ENCODE data around the gene SLC9A2. TPM values are rescaled to one million over a fixed set of nuclear protein-coding genes. Genes with fewer than 3 reads are reported as not detected.

The SLC9A2 gene
- total RNA-seq, 1 donor from 2014 or later = 2.4 TPM

- no peak for DNase-seq
Observed at GRCh38 chr2:102620332-102620731, 979 bp downstream of the SLC9A2 start.

GRCh38 chr2:102621630-102622029 lies 2.3 kb downstream of the SLC9A2 start:
- no peak for DNase-seq

GRCh38 chr2:102622646-102623045 lies 3.3 kb downstream of the SLC9A2 start:
- DNase-seq = no peak

DNA sequence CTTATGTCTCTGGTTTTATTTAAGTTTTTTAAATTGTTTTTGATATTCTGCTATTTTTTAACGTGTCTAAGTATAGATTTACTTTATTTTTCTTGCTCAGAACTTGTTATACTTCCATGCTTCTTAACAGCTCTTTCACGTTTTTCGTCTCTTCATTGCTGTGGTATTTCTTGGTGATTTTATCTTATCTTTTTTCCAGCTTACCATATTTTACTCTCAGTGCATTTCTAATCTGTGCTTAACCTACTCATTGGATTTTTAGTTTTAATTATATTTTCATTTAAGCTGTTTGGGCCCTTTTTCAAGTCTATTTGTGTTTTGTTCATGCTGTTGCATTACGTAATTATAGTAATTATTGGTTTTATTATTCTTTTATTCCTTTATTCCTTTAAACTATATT lies 11.1 kb downstream of the SLC9A2 start:
- DNase-seq = no peak

DNA sequence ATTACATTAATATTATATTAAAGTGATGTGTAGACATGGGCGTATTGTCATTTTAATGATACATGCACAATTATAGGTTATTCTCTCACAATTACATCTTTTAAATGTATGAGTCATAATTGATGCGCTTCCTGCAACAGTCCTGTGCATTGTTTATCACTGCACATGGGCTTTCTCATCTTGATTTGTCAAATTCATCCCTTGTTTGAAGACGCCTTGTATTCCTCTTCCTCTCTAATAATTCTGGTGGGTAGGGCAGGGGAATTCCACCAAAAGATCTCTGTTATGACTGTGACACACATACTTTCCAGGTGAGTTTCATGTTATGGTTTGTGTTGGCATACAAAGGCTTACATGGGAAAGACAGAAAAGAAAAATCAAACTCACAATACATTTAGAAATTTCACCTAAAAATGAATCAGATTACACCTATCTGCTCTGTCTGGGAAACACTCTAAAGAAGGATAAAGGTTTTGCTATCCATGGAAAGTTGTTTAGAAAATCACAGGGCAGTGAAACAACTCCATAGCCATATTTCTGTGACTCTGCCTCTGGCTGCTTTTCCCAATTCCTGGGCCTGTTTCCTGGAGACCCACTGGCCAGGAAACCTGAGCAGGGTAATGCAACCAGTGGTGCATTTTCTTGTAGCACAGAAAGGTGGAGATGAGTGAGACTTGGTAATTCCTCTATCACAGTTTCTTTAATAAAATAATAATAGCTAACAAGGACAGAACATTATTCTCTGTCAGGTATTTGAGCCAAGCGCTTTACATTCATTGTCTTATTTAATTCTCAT lies 13.2 kb downstream of the SLC9A2 start:
- no peak for DNase-seq

DNA sequence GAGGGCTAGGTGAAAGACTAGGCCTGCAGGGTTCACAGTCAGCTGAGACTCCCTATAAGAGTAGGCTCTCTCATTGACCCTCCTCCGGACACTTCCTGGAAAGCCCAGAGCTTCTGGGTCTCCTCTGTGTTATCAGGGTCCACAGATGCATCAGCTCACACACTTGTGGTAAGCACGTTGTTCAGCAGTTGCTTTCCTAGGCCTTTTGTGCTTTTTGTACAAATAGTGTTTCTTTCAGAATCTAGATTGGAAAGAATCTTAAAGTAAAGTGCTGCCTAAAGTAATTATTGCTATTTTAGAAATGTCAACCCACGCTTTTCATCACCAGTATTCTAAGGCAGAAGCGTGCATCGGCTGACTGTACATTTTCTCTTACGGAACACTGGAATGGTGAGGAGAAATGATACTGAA lies 15.5 kb downstream of the SLC9A2 start:
- no peak for DNase-seq

- DNase-seq = no peak
Observed at GRCh38 chr2:102635317-102635716, 16.0 kb downstream of the SLC9A2 start.

DNA sequence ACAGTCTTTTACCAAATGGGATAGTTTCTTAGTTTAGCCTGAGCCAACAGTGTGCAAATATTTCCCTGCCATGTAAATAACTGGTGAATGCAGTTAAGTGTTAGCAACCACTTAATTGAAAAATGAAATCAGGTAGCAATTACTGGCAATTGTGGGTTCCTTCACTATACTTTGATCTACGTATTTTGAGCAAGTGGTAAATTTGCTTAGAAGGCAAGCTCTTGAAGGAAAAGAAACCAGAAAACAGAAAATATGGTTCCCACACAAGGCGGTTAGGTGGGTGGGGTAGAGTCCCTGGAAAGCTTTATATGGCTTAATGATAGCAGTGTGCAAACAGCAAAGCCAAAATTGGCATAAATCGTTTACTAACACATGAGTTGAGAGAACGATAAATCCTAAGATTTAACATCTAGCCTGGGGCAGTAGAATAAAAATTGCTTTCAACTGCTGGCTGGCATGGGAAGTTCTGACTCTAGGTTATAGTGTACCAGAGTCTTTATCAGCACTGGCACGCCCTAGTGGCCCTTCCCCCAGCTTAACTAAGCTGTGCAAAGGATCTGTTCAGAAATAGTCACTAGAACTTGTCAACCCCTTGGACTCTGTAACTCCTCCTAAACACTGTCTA lies 17.0 kb downstream of the SLC9A2 start:
- DNase-seq = no peak

DNA sequence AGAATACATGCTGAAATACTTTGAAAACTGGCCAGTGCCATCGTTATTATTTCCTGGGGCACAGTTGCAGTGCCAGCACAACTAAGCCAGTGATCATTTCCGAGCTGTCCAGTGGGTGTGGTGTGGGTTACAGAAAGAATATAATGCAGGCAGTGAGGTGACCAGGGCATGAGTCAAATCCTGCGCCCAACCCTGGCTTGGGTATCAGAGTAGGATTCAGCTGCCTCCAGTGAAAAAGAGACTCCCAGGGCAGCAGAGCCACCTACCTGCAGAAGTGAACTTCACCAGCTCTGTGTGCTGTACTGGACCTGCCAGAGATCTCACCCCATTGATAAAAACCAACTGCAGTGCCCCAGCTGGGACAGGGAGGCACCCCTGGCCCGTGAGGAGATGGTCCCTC lies 18.0 kb downstream of the SLC9A2 start:
- no peak for DNase-seq

DNA sequence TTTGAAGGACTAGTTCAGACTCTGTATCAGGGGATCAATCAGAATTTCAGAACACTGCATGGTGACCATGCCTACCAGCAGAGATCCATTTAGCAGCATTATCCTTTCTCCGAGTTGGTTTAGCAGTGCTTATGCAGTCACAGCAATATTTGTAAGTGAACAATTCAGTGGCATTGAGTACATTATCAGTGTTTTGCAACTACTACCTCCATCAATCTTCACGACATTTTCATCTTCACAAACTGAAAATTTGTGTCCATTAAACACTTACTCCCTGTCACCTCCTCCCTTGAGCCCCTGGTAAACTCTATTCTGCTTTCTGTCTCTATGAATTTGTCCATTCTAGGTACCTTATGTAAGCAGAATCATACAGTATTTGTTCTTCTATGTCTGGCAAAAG lies 20.1 kb downstream of the SLC9A2 start:
- DNase-seq = no peak

DNA sequence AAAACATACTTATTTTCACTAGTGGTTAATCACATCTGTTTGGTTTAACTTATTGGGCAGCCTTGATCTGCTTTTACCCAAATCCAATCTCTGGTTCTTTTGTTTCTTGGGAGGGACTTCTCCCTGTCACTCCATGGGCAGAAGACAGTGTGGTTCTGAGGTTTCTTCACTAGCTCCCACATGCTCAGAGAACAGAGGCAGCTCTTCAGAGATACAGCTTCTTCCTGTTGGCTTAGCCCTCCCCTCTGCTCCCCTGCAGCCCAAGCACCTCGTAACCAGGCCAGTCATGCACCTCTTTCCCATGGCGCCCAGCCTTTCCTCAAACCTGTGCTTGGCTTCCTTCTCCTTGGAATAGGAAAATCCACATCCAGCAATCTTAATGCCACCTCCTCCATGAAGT lies 32.8 kb downstream of the SLC9A2 start:
- DNase-seq = no peak

DNA sequence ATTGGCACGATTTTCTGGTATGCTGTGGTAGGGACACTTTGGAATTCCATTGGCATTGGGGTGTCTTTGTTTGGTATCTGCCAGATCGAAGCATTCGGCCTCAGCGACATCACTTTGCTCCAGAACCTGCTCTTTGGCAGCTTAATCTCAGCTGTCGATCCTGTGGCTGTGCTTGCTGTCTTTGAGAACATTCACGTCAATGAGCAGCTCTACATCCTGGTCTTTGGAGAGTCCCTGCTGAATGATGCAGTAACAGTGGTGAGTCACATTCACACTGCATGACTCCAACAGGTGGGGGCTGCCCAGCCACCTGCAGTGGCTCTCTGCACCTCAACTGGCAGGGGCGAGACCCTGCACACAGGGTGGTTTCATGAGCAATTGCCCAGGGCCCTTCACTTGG lies 38.4 kb downstream of the SLC9A2 start:
- no peak for DNase-seq

GRCh38 chr2:102660070-102660469 lies 40.7 kb downstream of the SLC9A2 start:
- DNase-seq = no peak

- no peak for DNase-seq
Observed at GRCh38 chr2:102660574-102660973, 41.2 kb downstream of the SLC9A2 start.

GRCh38 chr2:102661846-102662245 lies 42.5 kb downstream of the SLC9A2 start:
- DNase-seq = no peak

DNA sequence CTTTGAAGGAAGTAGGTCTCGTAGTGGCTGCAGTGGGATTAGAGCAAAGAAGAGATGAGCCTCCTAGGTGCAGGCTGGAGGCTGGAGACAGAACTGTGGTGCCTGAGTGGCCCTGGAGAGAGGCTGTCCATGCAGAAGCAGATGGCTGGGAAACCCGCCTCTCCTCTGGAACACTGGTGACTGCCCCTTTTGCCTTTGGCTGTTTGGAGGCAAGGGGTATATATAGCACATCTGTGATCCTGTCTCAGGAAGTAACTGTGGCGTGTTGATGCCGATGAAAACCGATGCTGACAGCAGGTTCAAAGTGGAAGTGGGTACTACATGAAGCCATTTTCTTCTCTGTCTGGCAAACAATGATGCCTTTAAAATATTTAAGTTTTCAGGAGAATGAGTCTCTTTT lies 43.5 kb downstream of the SLC9A2 start:
- no peak for DNase-seq

GRCh38 chr2:102663381-102663780 lies 44.0 kb downstream of the SLC9A2 start:
- DNase-seq = no peak

- DNase-seq = no peak
Observed at GRCh38 chr2:102664471-102664909, 45.1 kb downstream of the SLC9A2 start.

DNA sequence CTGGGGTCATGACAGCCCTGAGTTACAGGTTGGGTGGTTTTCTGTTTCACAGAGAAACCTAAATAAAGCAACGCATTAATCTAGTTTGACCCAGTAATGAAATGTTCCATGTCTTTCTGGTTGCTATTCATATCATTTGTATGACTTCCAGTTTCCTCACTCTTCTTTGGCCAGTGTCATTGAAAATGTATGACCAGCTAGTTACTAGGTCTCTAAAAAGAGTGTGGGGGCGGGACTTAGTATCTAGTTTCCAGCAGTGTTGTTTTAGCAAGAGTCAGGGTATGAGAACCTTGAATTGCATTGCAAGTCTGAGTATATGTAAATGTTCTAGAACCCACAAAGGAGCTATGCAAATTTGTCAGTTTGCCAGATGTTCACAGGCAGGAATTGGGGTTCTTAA lies 47.7 kb downstream of the SLC9A2 start:
- no peak for DNase-seq

- no peak for DNase-seq
Observed at GRCh38 chr2:102668171-102668570, 48.8 kb downstream of the SLC9A2 start.

DNA sequence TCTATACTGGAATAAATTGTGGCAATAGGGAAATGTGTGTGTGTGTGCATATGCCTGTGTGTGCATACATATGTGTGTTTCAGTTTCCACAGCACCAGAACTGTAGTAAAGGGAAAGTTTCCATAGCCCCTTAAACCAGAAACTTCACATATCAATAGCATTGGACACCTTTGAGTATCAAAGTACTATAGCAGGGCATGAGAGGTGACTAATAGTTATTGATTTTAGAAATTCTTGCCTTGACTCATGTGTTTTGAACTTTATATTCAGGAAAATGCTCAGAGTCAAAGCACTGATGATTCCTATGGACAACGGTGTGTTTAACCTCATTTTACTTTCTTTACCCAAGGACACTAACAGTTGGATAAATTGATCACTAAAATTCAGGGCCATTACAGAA lies 50.0 kb downstream of the SLC9A2 start:
- DNase-seq = no peak

DNA sequence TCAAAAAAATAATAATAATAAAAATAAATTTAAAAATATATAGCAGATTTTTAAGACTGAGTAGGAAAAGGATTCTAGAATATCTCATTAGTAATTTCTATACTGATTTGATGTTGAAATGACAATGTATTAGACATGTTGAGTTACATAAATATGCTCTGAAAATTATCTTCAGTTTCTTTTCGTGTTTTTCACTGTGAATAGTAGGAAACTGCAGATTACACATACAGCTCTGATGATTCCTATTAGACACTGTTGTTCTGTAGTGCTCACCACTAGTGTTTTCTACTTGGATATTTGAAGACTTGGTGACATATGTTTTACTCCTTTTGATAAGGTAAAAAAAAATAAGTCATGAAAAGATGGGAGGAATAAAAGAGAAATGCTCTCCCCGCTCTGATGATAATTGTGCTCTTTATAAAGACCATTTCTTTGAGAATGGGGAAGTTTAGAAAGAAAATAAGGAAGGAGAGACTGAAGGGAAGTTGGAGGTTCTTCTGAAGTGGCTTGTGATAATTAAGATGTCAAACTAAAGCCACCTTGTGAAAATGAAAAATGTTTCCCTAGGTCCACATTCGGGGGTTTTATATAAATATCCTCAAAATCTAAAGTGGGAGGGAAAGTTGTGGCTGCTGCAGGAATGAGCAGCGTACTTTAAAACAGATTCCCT lies 52.9 kb downstream of the SLC9A2 start:
- no peak for DNase-seq

GRCh38 chr2:102674370-102674769 lies 55.0 kb downstream of the SLC9A2 start:
- no peak for DNase-seq

GRCh38 chr2:102674836-102675235 lies 55.5 kb downstream of the SLC9A2 start:
- DNase-seq = no peak

Measured in tongue (tissue), 2 donors.